OCI-LY1 (cell line): Measurements from ENCODE around the gene SLC12A4.

Source experiments
- H2AFZ ChIP-seq: fragments of 200-600 bp; sonication (generic), shearing (Covaris generic); 2 replicates; pipeline ENCODE4 v1.6.0; 2014; ENCODE audit warnings: antibody characterized with exemption, mild to moderate bottlenecking, low read length
- H3F3A ChIP-seq: fragments of 200-600 bp; sonication (generic), shearing (Covaris generic); 2 replicates; pipeline ENCODE4 v1.6.0; 2014; ENCODE audit warnings: mild to moderate bottlenecking, antibody characterized with exemption, low read length, moderate library complexity; ENCODE audit not compliant: insufficient read depth
- H3K27ac ChIP-seq: fragments of 200-600 bp; sonication (generic); 2 replicates; pipeline ENCODE4 v1.5.1; 2014; ENCODE audit warnings: low read length, mixed run types, mild to moderate bottlenecking, low read depth; ENCODE audit not compliant: poor library complexity, severe bottlenecking
- H3K27me3 ChIP-seq: fragments of 200-600 bp; sonication (generic); 2 replicates; pipeline ENCODE4 v1.6.0; 2014; ENCODE audit warnings: antibody characterized with exemption, mild to moderate bottlenecking, low read length, moderate library complexity; ENCODE audit not compliant: insufficient read depth
- H3K36me3 ChIP-seq: fragments of 200-600 bp; sonication (generic); 2 replicates; pipeline ENCODE4 v1.6.1; 2014; ENCODE audit warnings: mild to moderate bottlenecking, antibody characterized with exemption, low read length, moderate library complexity, mixed read lengths; ENCODE audit not compliant: insufficient read depth
- H3K4me1 ChIP-seq: fragments of 200-600 bp; sonication (generic); 2 replicates; pipeline ENCODE4 v1.5.1; 2014; ENCODE audit warnings: mild to moderate bottlenecking, low read length, moderate library complexity; ENCODE audit not compliant: insufficient read depth, severe bottlenecking
- H3K4me2 ChIP-seq: fragments of 200-600 bp; sonication (generic), shearing (Covaris generic); 2 replicates; pipeline ENCODE4 v1.6.1; 2014; ENCODE audit warnings: low read length
- H3K4me3 ChIP-seq: fragments of 200-600 bp; sonication (generic); 2 replicates; pipeline ENCODE4 v1.5.1; 2014; ENCODE audit warnings: low read length, low read depth, mild to moderate bottlenecking, mixed read lengths; ENCODE audit not compliant: poor library complexity, severe bottlenecking
- H3K79me2 ChIP-seq: fragments of 200-600 bp; shearing (Covaris generic); 2 replicates; pipeline ENCODE4 v1.6.1; 2016; ENCODE audit warnings: mixed run types, low read length, mixed read lengths; ENCODE audit not compliant: insufficient read depth
- H3K9ac ChIP-seq: fragments of 200-600 bp; sonication (generic), shearing (Covaris generic); 2 replicates; pipeline ENCODE4 v1.6.1; 2014; ENCODE audit warnings: mild to moderate bottlenecking, low read length, mixed read lengths
- H3K9me2 ChIP-seq: fragments of 200-600 bp; sonication (generic), shearing (Covaris generic); 2 replicates; pipeline ENCODE4 v1.6.1; 2014; ENCODE audit warnings: low read depth, mild to moderate bottlenecking, low read length, mixed read lengths
- H3K9me3 ChIP-seq: fragments of 200-600 bp; shearing (Covaris generic); 2 replicates; pipeline ENCODE4 v1.6.1; 2014; ENCODE audit warnings: low read length, mixed read lengths
- H4K20me1 ChIP-seq: fragments of 200-600 bp; sonication (generic), shearing (Covaris generic); 2 replicates; pipeline ENCODE4 v1.6.0; 2016; ENCODE audit warnings: mild to moderate bottlenecking, low read length; ENCODE audit not compliant: insufficient read depth
- CTCF ChIP-seq: fragments of 200-600 bp; sonication (generic), shearing (Covaris generic); IDR thresholded peaks from 2 replicates; pipeline ENCODE4 v1.5.1; 2017; ENCODE audit warnings: mild to moderate bottlenecking, antibody characterized with exemption, low read length, moderate library complexity, mixed read lengths
- EZH2 ChIP-seq: fragments of 200-600 bp; sonication (generic), shearing (Covaris generic); IDR thresholded peaks from 2 replicates; pipeline ENCODE4 v1.8.0; 2017; ENCODE audit warnings: borderline replicate concordance, mixed run types, mild to moderate bottlenecking, antibody characterized with exemption, low read length, moderate library complexity, mixed read lengths

The SLC12A4 gene

GRCh38 chr16:67893743-67894399 lies 74.6 kb downstream of the SLC12A4 start:
- Histone ChIP-seq H3K9me3 (no peaks in the 10 kb centered on the region), H3K9me2 (no peaks in the 10 kb centered on the region), H3K9ac (peak overlapping the region; percentile 88), H3K27me3 (no peaks in the 10 kb centered on the region), H3F3A (no peaks in the 10 kb centered on the region), H3K36me3 (no peaks in the 10 kb centered on the region), H4K20me1 (no peaks in the 10 kb centered on the region), H3K4me3 (peak overlapping the region; percentile 91), H3K79me2 (peaks cover 19% of the 10 kb centered on the region), H2AFZ (no peak overlapping the region), H3K4me2 (peak overlapping the region; percentile 77), H3K27ac (no peak overlapping the region), H3K4me1 (peaks cover 19% of the 10 kb centered on the region)
- TF ChIP-seq EZH2 (no peak), CTCF (no peak)
